C4-2B (cell line): ENCODE results near the gene NEAT1.

Experiments used
- CTCF ChIP-seq: fragments of 450-650 bp; conservative IDR thresholded peaks from 2 replicates; pipeline ENCODE4 v1.5.1; 2017; ENCODE audit warnings: mild to moderate bottlenecking
- ZFX ChIP-seq: fragments of 450-650 bp; IDR thresholded peaks from 2 replicates; pipeline ENCODE4 v1.6.1; 2017

- no peak for TF ChIP-seq CTCF
- peak; percentile 82 for TF ChIP-seq ZFX
Observed at GRCh38 chr11:65422633-65423515, at the start of gene NEAT1.
